ENCODE results near the gene TLCD2. TPM values are rescaled to one million over a fixed set of nuclear protein-coding genes. Genes with fewer than 3 reads are reported as not detected.
"Not testable (repeated sequence)": the region's sequence is repeated elsewhere in the genome, so short reads cannot be mapped to it uniquely, and the experiment has no call there.

TLCD2 gene
- total RNA-seq, 1 donor from 2014 or later, result 4.2 TPM

DNA sequence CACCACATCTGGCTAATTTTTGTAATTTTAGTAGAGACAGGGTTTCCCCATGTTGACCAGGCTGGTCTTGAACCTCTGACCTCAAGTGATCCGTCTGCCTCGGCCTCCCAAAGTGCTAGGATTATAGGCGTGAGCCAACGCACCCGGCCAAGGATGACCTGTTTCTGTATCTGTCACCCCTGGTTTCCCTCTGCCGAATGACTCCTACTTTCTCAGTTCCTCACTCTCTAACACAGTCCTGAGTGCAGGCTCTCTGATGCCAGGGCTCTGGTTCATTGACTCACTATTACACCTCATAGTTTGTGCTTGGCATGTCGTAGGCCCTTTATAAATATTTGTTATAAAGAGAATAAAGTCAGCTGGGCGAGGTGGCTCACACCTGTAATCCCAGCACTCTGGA, 14.8 kb downstream of the TLCD2 start:
- ATAC-seq (no peak), DNase-seq (ENCODE audit: low spot score) (no peak)

DNA sequence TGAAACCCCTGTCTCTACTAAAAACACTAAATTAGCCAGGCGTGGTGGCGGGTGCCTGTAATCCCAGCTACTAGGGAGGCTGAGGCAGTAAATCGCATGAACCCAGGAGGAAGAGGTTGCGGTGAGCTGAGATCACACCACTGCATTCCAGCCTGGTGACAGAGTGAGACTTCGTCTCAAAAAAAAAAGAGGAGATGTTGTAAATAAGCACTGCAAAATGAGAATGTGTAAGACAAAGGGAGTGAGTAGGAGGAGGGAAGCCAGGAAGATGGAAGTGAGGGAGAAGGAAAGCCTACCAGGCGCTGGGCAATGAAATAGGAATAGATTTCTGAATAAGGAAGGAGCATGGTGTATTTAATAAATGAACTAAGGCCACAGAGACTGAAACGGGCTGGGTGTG, 16.8 kb downstream of the TLCD2 start:
- ATAC-seq, result no peak

DNA sequence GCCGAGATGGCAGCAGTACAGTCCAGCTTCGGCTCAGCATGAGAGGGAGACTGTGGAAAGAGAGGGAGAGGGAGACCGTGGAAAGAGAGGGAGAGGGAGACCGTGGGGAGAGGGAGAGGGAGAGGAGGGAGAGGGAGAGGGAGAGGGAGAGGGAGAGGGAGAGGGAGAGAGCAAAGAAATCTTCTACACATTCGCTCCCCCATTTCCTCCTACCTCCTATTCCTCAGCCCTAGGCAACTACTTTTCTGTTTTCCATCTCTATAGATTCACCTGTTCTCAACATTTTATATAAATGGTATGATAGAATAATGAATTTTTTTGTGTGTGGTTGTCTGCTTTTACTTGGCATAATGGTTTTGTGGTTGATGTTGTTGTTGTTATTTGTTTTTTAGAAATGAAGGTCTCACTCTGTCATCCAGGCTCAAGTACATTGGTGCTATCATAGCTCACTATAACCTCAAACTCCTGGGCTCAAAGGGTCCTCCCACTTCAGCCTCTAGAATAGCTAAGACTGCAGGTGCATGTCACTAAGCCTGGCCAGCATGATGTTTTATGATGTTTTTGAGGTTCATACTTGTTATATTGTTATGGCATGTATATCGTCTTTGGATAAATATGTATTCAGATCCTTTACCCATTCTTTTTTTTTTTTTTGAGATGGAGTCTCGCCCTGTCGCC, 19.5 kb downstream of the TLCD2 start:
- ATAC-seq (no peak), DNase-seq (ENCODE audit: low spot score) (no peak)

More for the DNA sequence above, 16.8 kb downstream of the TLCD2 start:
- DNase-seq (ENCODE audit: low spot score), result no peak

DNA sequence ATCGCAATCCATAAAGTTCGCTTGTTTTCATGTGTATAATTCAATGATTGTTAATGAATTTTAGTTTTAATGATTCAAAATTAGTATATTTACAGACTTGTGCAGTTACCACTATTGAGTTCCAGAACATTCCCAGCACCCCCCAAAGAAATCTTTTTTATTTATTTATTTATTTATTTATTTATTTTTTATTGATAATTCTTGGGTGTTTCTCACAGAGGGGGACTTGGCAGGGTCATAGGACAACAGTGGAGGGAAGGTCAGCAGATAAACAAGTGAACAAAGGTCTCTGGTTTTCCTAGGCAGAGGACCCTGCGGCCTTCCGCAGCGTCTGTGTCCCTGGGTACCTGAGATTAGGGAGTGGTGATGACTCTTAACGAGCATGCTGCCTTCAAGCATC, 21.8 kb downstream of the TLCD2 start:
- DNase-seq (ENCODE audit: low spot score); ATAC-seq: not testable (repeated sequence)

GRCh38 chr17:1686086-1686485, 24.1 kb downstream of the TLCD2 start:
- DNase-seq (ENCODE audit: low spot score), result no peak
- ATAC-seq, result no peak

- DNase-seq (ENCODE audit: low spot score) (peak; percentile 98), ATAC-seq (peak; percentile 99)
These were observed 25.6 kb downstream of the TLCD2 start, which contains the start of gene PRPF8 for GRCh38 chr17:1684378-1685189. Gene PRPF8, minus strand, starts transcription at chr17:1684867. Its CDS starts 296 bp downstream, at chr17:1684571.

DNA sequence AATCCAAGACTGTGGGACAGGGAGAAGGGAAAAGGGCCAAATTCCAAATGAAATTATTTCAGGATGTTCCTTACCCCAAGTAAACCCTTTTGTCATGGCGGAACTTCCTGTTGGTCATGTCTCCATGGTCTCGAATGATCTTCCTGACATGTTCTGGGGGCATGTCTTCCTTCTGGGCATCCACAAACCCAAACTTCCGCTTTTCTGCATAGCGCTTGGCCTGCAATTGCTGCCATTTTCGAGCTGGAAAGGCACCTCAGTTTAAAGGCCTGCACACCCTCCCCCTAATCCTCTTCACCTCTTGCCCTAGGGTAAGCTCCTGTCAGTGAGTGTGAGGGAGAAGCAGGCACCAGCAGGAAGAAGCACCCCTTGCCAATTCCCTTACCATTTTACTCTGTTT, 26.7 kb downstream of the TLCD2 start:
- DNase-seq (ENCODE audit: low spot score) (no peak), ATAC-seq (no peak)

- ATAC-seq (no peak), DNase-seq (ENCODE audit: low spot score) (no peak)
These were observed 33.8 kb downstream of the TLCD2 start for GRCh38 chr17:1676401-1676800.

GRCh38 chr17:1673041-1673785, 37.0 kb downstream of the TLCD2 start:
- ATAC-seq (no peak), DNase-seq (ENCODE audit: low spot score) (no peak)

- not testable (repeated sequence) for DNase-seq (ENCODE audit: low spot score); ATAC-seq
These were observed 46.2 kb downstream of the TLCD2 start for GRCh38 chr17:1663934-1664333.

- DNase-seq (ENCODE audit: low spot score) (no peak), ATAC-seq (no peak)
These were observed 49.1 kb downstream of the TLCD2 start for GRCh38 chr17:1661045-1661444.

DNA sequence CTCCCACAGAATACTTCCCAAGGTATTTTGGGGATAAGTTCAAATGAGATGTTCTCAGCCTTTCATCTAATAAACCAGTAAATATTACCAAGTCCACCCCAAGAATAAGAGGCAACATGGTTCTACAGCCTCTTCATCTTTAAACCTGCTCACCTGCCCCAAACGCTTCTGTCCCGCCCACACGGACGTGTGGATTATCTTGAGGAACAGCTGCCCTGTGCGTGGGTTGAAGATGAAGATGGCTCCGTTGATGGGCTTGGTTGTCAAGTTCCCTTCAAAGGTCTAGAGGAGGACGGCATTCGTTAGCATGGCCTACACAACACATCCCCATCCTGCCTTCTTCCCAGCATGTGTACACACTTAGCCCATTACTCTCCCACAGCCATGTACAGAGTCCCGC, 52.1 kb downstream of the TLCD2 start:
- DNase-seq (ENCODE audit: low spot score), result no peak
- ATAC-seq, result no peak

GRCh38 chr17:1653735-1654134, 56.4 kb downstream of the TLCD2 start:
- no peak for DNase-seq (ENCODE audit: low spot score)

DNA sequence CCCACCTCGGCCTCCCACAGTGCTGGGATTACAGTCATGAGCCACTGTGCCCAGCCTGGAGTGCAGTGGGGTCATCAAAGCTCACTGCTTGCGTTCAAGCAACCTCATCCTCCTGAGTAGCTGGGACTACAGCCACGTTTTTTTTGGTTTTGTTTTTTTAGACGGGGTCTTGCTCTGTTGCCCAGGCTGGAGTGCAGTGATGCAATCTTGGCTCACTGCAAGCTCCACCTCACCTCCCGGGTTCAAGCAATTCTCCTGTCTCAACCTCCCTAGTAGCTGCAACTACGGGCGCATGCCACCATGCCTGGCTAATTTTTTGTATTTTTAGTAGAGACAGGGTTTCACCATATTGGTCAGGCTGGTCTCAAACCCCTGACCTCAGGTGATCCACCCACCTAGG, 57.4 kb downstream of the TLCD2 start:
- not testable (repeated sequence) for DNase-seq (ENCODE audit: low spot score); ATAC-seq

More at GRCh38 chr17:1653735-1654134, 56.4 kb downstream of the TLCD2 start:
- no peak for ATAC-seq

Other genes with a start within 250 kb of the TLCD2 start
- 62.5 TPM for gene MYO1C, start 217.7 kb downstream of the TLCD2 start, total RNA-seq
- gene INPP5K, start 193.8 kb downstream of the TLCD2 start, total RNA-seq, result 11.9 TPM
- 29.0 TPM for gene PITPNA, start 147.6 kb downstream of the TLCD2 start, total RNA-seq
- 3.1 TPM for gene SLC43A2, start 81.5 kb downstream of the TLCD2 start, total RNA-seq
- 12.5 TPM for gene SCARF1, start 64.6 kb downstream of the TLCD2 start, total RNA-seq
- gene RILP, start 60.5 kb downstream of the TLCD2 start, total RNA-seq, result 20.9 TPM
- gene PRPF8, start 25.5 kb downstream of the TLCD2 start, total RNA-seq, result 97.8 TPM
- 27.0 TPM for gene WDR81, start 14.3 kb upstream of the TLCD2 start, total RNA-seq
- gene SERPINF2, start 32.5 kb upstream of the TLCD2 start, total RNA-seq, result 1,138 TPM
- 1,041 TPM for gene SERPINF1, start 51.7 kb upstream of the TLCD2 start, total RNA-seq
- gene SMYD4, start 119.5 kb upstream of the TLCD2 start, total RNA-seq, result 6.4 TPM
- 33.3 TPM for gene RPA1, start 119.6 kb upstream of the TLCD2 start, total RNA-seq